ENCODE measurements around the gene MLLT6.

- TF ChIP-seq CTCF (IDR thresholded peaks at IDR 0.05) (no peak), ZFX (IDR thresholded peaks at IDR 0.05; ENCODE audit: borderline replicate concordance) (no peak)
These were observed 2.7 kb downstream of the MLLT6 start for GRCh38 chr17:38707678-38708351.

All from 22Rv1 (cell line).